Caki2 (cell line): ENCODE data around the gene COA6. TPM values are rescaled to one million over a fixed set of nuclear protein-coding genes. Genes with fewer than 3 reads are reported as not detected.
"Not testable (repeated sequence)": the region's sequence is repeated elsewhere in the genome, so short reads cannot be mapped to it uniquely, and the experiment has no call there.

Experiments
- DNase-seq: peaks from one replicate; pipeline ENCODE4 v3.0.0-alpha.2; 2015; ENCODE audit warnings: low read depth
- in situ Hi-C: cut with HindIII; loops from 2 replicates; pipeline ENCODE4 v1.10.0; 2016; ENCODE audit warnings: low sequenced_read_pairs, low pct_unique_long_range_greater_than_20kb, mixed read lengths
- total RNA-seq: library from RNA; depleted of rRNA; stranded (reverse); fragments of >200 nt; shearing (Covaris generic); gene quantifications from 2 replicates; pipeline ENCODE4 v1.2.3, GENCODE V29; 2014; ENCODE audit warnings: low replicate concordance

The COA6 gene
- total RNA-seq, 1 experiment from 2014 or later: 73.3 TPM

GRCh38 chr1:234362558-234362957, 10.7 kb upstream of the COA6 start:
- in situ Hi-C loops: no loop called here

GRCh38 chr1:234368320-234369032, 4.8 kb upstream of the COA6 start:
- in situ Hi-C loops: no loop called here
- no peak for DNase-seq

More at GRCh38 chr1:234362558-234362957, 10.7 kb upstream of the COA6 start:
- DNase-seq: no peak

GRCh38 chr1:234369033-234369430, 4.2 kb upstream of the COA6 start:
- DNase-seq: no peak

GRCh38 chr1:234369784-234370183, 3.5 kb upstream of the COA6 start:
- in situ Hi-C loops: no loop called here

More at GRCh38 chr1:234369033-234369430, 4.2 kb upstream of the COA6 start:
- in situ Hi-C loops: no loop called here

GRCh38 chr1:234371414-234371813, 1.8 kb upstream of the COA6 start:
- no peak for DNase-seq
- in situ Hi-C loops: no loop called here

More at GRCh38 chr1:234369784-234370183, 3.5 kb upstream of the COA6 start:
- peak; percentile 50 for DNase-seq

- in situ Hi-C loops: no loop called here
- DNase-seq: no peak
Observed at GRCh38 chr1:234372011-234372757, 1.1 kb upstream of the COA6 start.

- DNase-seq: no peak
- in situ Hi-C loops: no loop called here
Observed at GRCh38 chr1:234373959-234374254, 651 bp downstream of the COA6 start.

- no peak for DNase-seq
Observed at GRCh38 chr1:234375672-234376071, 2.4 kb downstream of the COA6 start.

GRCh38 chr1:234379591-234380109, 6.4 kb downstream of the COA6 start:
- in situ Hi-C loops, DNase-seq: not testable (repeated sequence)

More at GRCh38 chr1:234375672-234376071, 2.4 kb downstream of the COA6 start:
- in situ Hi-C loops: no loop called here

- in situ Hi-C loops: no loop called here
- no peak for DNase-seq
Observed at GRCh38 chr1:234381699-234382555, 8.7 kb downstream of the COA6 start.

- in situ Hi-C loops: no loop called here
- no peak for DNase-seq
Observed at GRCh38 chr1:234386122-234386521, 12.9 kb downstream of the COA6 start.

GRCh38 chr1:234388094-234388493, 14.8 kb downstream of the COA6 start:
- DNase-seq: no peak
- in situ Hi-C loops: no loop called here

GRCh38 chr1:234393190-234393589, 19.9 kb downstream of the COA6 start:
- in situ Hi-C loops: no loop called here

GRCh38 chr1:234395297-234395696, 22.0 kb downstream of the COA6 start:
- DNase-seq: no peak
- in situ Hi-C loops: no loop called here

More at GRCh38 chr1:234393190-234393589, 19.9 kb downstream of the COA6 start:
- DNase-seq: no peak

- in situ Hi-C loops: no loop called here
- no peak for DNase-seq
Observed at GRCh38 chr1:234396092-234396491, 22.8 kb downstream of the COA6 start.

GRCh38 chr1:234396871-234397270, 23.6 kb downstream of the COA6 start:
- DNase-seq: no peak
- in situ Hi-C loops: no loop called here

- DNase-seq: no peak
- in situ Hi-C loops: no loop called here
Observed at GRCh38 chr1:234397732-234398131, 24.5 kb downstream of the COA6 start.

GRCh38 chr1:234398849-234399381, 25.7 kb downstream of the COA6 start:
- in situ Hi-C loops: no loop called here
- no peak for DNase-seq
